T-helper 1 cell treated with Interleukin-12 subunit alpha and Interleukin-12 subunit beta and Interleukin-4 antibody, amounts not matched to agents 30 μg/mL and 1 μg/mL, for 36 hours (primary cell): ENCODE measurements around the gene GRK4.

Experiments
- H3K27ac Mint-ChIP-seq: one replicate; pipeline ENCODE4 v1.8.0; 2021; ENCODE audit warnings: mild to moderate bottlenecking, mixed read lengths
- H3K27me3 Mint-ChIP-seq: one replicate; pipeline ENCODE4 v1.8.0; 2021; ENCODE audit warnings: low read depth, mixed read lengths
- H3K36me3 Mint-ChIP-seq: one replicate; pipeline ENCODE4 v1.8.0; 2021; ENCODE audit warnings: low read depth, mixed read lengths
- H3K4me1 Mint-ChIP-seq: one replicate; pipeline ENCODE4 v1.8.0; 2021; ENCODE audit warnings: low read depth, mixed read lengths
- H3K4me3 Mint-ChIP-seq: one replicate; pipeline ENCODE4 v1.8.0; 2021; ENCODE audit warnings: mild to moderate bottlenecking, moderate library complexity, mixed read lengths
- H3K9me3 Mint-ChIP-seq: one replicate; pipeline ENCODE4 v1.8.0; 2021; ENCODE audit warnings: mixed read lengths

GRK4 gene

GRCh38 chr4:3017504-3017903 is 54.1 kb downstream of the GRK4 start:
- Mint-ChIP-seq H3K4me3 (no peak overlapping the region), H3K4me1 (peaks cover 4% of the 10 kb centered on the region), H3K36me3 (peaks cover 4% of the 10 kb centered on the region), H3K27me3 (peaks cover 17% of the 10 kb centered on the region), H3K27ac (no peak overlapping the region), H3K9me3 (peaks cover 4% of the 10 kb centered on the region)

- Mint-ChIP-seq H3K9me3 (peaks cover 14% of the 10 kb centered on the region), H3K27me3 (peaks cover 28% of the 10 kb centered on the region), H3K4me3 (no peak overlapping the region), H3K27ac (no peak overlapping the region), H3K4me1 (no peaks in the 10 kb centered on the region), H3K36me3 (peaks cover 4% of the 10 kb centered on the region)
These were observed 55.9 kb downstream of the GRK4 start for GRCh38 chr4:3019145-3019846.

DNA sequence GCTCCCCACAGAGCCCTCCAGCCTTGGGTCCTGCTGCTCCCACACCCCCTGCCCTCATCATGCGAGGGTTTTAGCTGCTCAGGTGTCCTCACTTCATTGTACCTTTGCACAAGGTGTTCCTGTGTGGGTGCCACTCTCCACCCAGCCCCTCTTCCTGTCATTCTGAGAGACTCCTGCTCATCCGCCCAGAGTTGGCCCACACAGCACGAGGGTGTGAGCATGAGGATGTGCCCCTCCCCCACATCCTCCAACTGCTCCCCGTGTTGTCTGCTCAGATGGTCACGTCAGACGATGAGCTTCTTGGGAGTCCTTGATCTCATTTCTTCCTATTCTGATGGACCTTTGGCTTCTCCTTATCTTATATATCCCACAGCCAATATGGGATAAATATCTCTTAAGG is 57.8 kb downstream of the GRK4 start:
- no peak overlapping the region for H3K27ac Mint-ChIP-seq
- H3K36me3 Mint-ChIP-seq, result peaks cover 4% of the 10 kb centered on the region
- H3K9me3 Mint-ChIP-seq, result peaks cover 14% of the 10 kb centered on the region
- peaks cover 28% of the 10 kb centered on the region for H3K27me3 Mint-ChIP-seq
- no peak overlapping the region for H3K4me3 Mint-ChIP-seq
- H3K4me1 Mint-ChIP-seq, result no peaks in the 10 kb centered on the region

DNA sequence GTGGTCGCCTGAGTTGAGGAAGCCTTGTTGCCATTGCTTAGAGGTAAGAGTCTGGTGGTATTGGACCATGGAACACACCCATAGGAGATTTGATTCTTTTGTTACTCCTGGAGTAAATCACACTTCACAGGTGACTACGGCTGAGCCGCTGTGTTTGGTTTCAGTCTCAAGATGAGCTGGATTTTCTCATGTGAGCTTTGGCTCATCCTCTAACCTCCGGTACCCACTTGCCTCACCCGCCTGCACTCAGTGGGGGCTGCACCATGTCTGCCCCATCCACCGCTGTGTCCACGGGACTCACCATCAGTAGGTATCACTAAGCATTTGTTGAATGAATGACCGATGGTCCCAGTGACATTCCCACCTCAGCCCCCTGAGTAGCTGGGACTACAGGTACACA is 58.3 kb downstream of the GRK4 start:
- no peaks in the 10 kb centered on the region for H3K4me1 Mint-ChIP-seq
- H3K27me3 Mint-ChIP-seq, result peaks cover 28% of the 10 kb centered on the region
- no peak overlapping the region for H3K4me3 Mint-ChIP-seq
- peaks cover 14% of the 10 kb centered on the region for H3K9me3 Mint-ChIP-seq
- peaks cover 4% of the 10 kb centered on the region for H3K36me3 Mint-ChIP-seq
- H3K27ac Mint-ChIP-seq, result no peak overlapping the region

DNA sequence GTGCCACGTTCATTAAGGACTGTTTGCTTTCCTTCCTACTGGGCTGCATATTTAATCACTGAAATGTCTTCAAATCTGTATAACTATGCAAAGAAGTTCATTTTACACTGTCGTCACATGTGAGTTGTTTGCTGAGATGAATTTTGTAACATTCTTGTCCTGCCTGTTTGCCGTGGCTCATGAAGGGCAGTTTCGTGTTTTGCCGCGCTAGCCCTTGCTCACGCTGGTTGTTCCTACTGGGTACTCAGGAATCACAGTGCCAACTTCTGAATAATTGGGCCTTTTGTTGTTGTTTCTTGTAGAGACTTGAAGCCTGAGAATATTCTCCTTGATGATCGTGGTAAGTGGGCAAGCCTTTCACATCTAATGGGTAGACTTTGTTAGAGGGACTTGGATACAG is 58.7 kb downstream of the GRK4 start:
- Mint-ChIP-seq H3K36me3 (peaks cover 4% of the 10 kb centered on the region), H3K27ac (no peak overlapping the region), H3K9me3 (peaks cover 14% of the 10 kb centered on the region), H3K27me3 (peaks cover 28% of the 10 kb centered on the region), H3K4me3 (no peak overlapping the region), H3K4me1 (no peaks in the 10 kb centered on the region)

- peaks cover 4% of the 10 kb centered on the region for H3K36me3 Mint-ChIP-seq
- H3K4me3 Mint-ChIP-seq, result no peak overlapping the region
- no peaks in the 10 kb centered on the region for H3K4me1 Mint-ChIP-seq
- H3K27me3 Mint-ChIP-seq, result peaks cover 28% of the 10 kb centered on the region
- H3K9me3 Mint-ChIP-seq, result peaks cover 14% of the 10 kb centered on the region
- no peak overlapping the region for H3K27ac Mint-ChIP-seq
These were observed 59.3 kb downstream of the GRK4 start for GRCh38 chr4:3022651-3023050.

GRCh38 chr4:3025881-3026280 is 62.5 kb downstream of the GRK4 start:
- Mint-ChIP-seq H3K9me3 (peaks cover 14% of the 10 kb centered on the region), H3K27me3 (peaks cover 16% of the 10 kb centered on the region), H3K4me1 (no peaks in the 10 kb centered on the region), H3K4me3 (no peak overlapping the region), H3K36me3 (peaks cover 4% of the 10 kb centered on the region), H3K27ac (no peak overlapping the region)

DNA sequence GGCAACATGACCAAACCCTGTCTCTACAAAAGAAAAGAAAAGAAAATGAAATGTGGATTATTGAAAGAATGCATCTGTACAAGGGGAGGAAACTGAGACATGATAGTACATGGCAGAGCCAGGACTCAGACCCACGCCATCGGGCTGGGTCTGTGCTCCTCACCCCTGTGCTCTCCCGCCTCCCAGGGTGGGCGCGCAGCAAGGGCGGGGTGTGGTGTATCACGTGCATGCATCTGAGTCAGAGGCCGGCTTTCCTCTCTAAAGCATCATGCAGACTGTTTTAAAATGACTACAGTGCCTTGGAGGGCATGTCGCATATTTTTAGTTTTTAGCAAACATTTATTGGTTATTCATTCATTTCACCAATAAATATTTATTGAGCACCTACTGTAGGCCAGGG is 63.2 kb downstream of the GRK4 start:
- H3K27me3 Mint-ChIP-seq, result peaks cover 16% of the 10 kb centered on the region
- H3K4me3 Mint-ChIP-seq, result no peak overlapping the region
- no peak overlapping the region for H3K27ac Mint-ChIP-seq
- H3K4me1 Mint-ChIP-seq, result no peaks in the 10 kb centered on the region
- peaks cover 4% of the 10 kb centered on the region for H3K36me3 Mint-ChIP-seq
- H3K9me3 Mint-ChIP-seq, result peaks cover 14% of the 10 kb centered on the region

GRCh38 chr4:3029464-3029863 is 66.1 kb downstream of the GRK4 start:
- no peaks in the 10 kb centered on the region for H3K36me3 Mint-ChIP-seq

GRCh38 chr4:3030566-3031356 is 67.4 kb downstream of the GRK4 start:
- H3K27ac Mint-ChIP-seq, result no peak overlapping the region
- H3K4me3 Mint-ChIP-seq, result no peak overlapping the region
- H3K36me3 Mint-ChIP-seq, result no peaks in the 10 kb centered on the region
- H3K27me3 Mint-ChIP-seq, result peaks cover 21% of the 10 kb centered on the region
- H3K9me3 Mint-ChIP-seq, result no peaks in the 10 kb centered on the region
- no peaks in the 10 kb centered on the region for H3K4me1 Mint-ChIP-seq

More at GRCh38 chr4:3029464-3029863, 66.1 kb downstream of the GRK4 start:
- Mint-ChIP-seq H3K4me1 (no peaks in the 10 kb centered on the region), H3K27ac (no peak overlapping the region), H3K27me3 (peaks cover 19% of the 10 kb centered on the region), H3K4me3 (no peak overlapping the region), H3K9me3 (no peaks in the 10 kb centered on the region)

DNA sequence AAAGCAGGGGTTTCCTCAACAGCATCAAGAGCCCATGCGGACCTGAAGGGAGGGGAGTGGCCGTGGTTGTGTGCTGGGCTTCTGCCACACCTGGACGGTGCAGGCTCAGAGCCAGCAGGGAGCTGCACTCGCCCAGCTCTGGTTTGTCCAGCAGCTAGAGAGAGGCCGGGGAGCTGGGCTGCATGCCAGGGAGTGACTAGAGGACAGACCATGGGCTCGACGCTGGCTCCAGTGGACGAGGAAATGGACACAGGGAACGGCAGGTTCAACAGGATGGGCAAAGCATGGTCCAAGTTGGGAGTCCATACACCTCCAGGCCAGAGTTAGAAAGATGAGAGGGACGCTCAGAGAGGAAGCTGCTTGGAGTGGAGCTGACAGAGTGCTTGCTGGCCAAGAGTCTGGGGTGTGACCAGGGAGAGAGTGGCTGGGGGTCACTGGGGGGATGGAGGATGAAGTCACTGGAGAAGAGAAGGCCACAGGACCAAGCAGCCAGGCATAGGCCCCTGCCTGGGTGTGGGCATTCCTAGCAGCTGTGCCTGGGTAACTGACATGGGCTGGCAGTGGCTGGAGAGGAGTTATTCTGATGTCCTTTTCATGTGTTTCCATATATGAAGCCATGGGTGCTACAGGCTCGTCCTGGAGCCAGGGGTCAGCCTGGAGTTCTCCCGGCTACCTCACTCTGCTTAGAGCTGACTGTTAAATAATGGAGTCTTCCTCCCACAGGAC is 68.1 kb downstream of the GRK4 start:
- H3K36me3 Mint-ChIP-seq, result no peaks in the 10 kb centered on the region
- H3K4me3 Mint-ChIP-seq, result no peak overlapping the region
- H3K4me1 Mint-ChIP-seq, result no peaks in the 10 kb centered on the region
- H3K27me3 Mint-ChIP-seq, result peaks cover 22% of the 10 kb centered on the region
- H3K9me3 Mint-ChIP-seq, result no peaks in the 10 kb centered on the region
- H3K27ac Mint-ChIP-seq, result no peak overlapping the region

DNA sequence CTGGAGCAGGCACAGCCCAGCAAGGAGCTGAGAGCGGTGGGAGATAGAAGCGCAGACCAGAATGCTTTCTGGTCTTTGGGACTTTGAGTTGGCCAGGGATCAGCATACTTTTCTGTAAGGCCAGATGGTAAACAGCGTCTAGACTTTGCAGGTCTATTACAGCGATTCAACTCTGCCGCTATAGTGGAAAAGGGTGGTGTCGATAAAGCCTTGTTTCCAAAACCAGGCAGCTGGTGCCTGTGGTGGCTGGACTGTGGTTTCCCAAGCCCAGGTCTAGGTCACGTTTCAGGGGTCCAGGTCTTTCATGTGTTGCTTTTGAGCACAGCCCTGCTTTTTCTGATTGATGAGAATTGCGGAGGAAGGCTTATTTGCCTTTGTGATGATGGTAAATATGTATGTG is 70.9 kb downstream of the GRK4 start:
- H3K4me1 Mint-ChIP-seq, result peaks cover 14% of the 10 kb centered on the region
- no peak overlapping the region for H3K27ac Mint-ChIP-seq
- H3K36me3 Mint-ChIP-seq, result no peaks in the 10 kb centered on the region
- peaks cover 32% of the 10 kb centered on the region for H3K27me3 Mint-ChIP-seq
- H3K4me3 Mint-ChIP-seq, result no peak overlapping the region
- no peaks in the 10 kb centered on the region for H3K9me3 Mint-ChIP-seq

DNA sequence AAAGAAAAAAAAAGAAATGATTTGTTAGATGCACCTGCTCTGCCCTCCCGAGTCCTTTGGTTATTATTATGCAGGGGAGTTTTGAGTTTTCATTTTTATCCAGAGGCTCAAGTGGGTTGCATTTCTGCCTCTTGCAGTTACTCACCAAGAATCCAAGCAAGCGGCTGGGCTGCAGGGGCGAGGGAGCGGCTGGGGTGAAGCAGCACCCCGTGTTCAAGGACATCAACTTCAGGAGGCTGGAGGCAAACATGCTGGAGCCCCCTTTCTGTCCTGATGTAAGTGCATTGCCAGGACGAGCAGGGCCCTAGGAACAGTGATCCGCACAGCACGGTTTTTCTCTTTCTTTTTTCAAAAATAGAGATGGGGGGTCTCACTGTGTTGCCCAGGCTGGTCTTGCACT is 71.9 kb downstream of the GRK4 start:
- Mint-ChIP-seq H3K9me3 (no peaks in the 10 kb centered on the region), H3K36me3 (no peaks in the 10 kb centered on the region), H3K27me3 (peaks cover 32% of the 10 kb centered on the region), H3K4me3 (no peak overlapping the region), H3K27ac (no peak overlapping the region), H3K4me1 (peaks cover 14% of the 10 kb centered on the region)

DNA sequence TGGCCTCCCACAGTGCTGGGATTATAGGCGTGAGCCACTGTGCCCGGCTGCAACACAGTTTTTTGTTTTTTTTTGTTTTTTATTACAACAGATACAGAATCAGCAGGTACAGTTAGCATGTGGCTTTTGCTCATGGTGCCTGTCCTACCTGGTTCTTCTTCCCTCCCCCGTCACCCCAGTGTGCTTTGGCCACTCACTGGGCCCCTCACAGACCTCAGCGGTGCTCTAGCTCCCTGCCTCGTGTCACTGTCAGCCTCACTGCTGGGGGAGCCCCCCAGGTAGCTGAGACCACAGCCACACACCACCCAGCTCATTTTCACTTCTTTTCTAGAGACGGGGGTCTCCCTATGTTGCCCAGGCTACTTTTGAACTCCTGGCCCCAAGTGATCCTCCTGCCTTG is 72.3 kb downstream of the GRK4 start:
- Mint-ChIP-seq H3K9me3 (no peaks in the 10 kb centered on the region), H3K36me3 (no peaks in the 10 kb centered on the region), H3K27me3 (peaks cover 32% of the 10 kb centered on the region), H3K27ac (no peak overlapping the region), H3K4me1 (peaks cover 17% of the 10 kb centered on the region), H3K4me3 (no peak overlapping the region)
